GM12801 (cell line): ENCODE results near the gene NKAIN2.

ENCODE experiments used
- CTCF ChIP-seq: IDR thresholded peaks from one replicate; pipeline ENCODE4 v1.5.1; 2011; ENCODE audit warnings: control low read depth; ENCODE audit not compliant: insufficient read length; ENCODE audit errors: extremely low read depth

Gene NKAIN2

GRCh38 chr6:124205921-124206320, 402.3 kb downstream of the NKAIN2 start:
- no peak for TF ChIP-seq CTCF

DNA sequence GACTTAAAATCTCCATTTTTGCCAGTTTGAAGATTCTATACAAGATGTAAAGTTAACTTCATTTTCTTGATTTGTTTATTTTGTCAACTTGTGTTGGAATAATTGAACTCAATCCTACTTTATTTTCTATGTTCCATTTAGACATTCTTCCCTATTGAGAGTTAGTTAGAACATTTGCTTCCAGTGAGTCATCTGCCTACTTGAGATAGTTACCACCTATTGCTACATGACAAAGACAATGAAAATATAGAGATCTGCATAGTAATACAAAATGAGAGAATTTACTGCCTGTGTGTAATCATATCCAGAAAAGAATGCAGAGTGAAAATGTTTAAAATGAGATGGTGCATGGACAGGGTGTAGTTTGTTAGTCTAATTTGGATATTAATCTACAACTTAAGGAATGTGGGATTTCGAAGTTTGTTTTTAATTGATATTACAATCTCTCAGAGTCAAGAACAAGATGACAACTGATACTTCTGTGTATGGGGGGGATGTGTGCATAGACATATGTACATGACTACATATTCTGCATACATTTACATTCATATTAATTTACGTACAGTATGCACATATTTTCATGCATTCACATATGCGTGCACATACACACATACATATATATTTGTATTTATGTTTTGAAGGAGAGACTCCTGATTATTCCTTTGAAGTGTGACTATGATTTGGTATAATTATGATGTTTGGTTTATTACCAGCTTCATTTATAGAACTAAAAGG, 420.1 kb downstream of the NKAIN2 start:
- no peak for TF ChIP-seq CTCF

DNA sequence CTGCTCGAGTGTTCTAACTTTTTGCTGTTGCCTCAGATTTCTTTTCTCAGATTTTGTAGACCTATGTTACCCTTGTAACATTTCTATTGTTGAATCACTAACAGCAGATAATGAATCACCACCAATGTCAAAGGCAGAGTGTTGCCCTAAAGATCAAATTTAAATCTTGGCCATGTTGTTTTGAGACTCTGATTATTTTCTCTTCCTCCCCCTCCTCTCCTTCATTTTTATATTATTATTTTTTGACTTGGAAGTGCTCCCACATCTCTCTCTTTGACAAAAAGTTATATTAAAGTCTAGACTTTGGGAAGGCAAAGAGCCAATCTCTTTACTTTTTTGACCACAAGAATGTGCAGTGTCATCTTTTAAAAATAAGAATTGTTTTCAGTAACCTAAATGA, 422.7 kb downstream of the NKAIN2 start:
- TF ChIP-seq CTCF: no peak

DNA sequence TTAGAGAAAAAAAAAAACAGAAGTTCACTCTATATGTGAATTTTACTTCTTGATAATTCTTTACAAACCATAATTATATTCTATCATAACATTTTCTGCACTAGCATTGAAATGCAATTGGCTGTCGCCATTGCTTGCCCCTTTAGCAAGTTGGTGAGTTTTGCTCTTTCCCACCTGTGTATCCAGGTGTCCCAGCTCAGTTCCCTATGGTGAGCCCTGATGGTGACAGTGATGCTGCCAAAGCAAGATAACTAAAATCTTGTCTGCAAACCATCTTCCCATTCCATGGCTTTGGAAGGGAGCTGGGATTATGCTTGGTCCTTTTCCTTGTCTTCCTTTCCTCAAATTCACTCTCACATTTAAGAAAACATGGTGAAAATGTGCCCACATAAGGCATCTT, 429.6 kb downstream of the NKAIN2 start:
- TF ChIP-seq CTCF: no peak

DNA sequence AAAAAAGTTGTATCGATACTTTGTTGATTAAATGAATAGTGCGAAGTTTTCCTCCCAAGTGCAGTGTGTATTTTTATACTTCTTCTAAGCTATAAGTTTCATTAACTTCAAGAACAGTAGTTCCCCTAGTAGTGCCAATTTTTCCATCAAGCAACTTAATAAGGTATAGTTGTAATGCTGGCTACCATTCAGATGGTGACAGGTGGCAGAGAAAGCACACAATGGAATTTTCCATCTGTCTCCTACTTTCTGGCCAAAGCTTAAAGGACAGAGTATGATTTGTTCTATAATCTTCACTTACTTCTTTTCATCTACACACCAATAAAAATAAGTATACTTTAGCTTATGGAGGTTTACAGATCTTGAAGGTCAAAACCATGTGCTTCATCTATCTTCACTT, 431.1 kb downstream of the NKAIN2 start:
- TF ChIP-seq CTCF: no peak

- TF ChIP-seq CTCF: no peak
These were observed 434.2 kb downstream of the NKAIN2 start for GRCh38 chr6:124237911-124238310.

DNA sequence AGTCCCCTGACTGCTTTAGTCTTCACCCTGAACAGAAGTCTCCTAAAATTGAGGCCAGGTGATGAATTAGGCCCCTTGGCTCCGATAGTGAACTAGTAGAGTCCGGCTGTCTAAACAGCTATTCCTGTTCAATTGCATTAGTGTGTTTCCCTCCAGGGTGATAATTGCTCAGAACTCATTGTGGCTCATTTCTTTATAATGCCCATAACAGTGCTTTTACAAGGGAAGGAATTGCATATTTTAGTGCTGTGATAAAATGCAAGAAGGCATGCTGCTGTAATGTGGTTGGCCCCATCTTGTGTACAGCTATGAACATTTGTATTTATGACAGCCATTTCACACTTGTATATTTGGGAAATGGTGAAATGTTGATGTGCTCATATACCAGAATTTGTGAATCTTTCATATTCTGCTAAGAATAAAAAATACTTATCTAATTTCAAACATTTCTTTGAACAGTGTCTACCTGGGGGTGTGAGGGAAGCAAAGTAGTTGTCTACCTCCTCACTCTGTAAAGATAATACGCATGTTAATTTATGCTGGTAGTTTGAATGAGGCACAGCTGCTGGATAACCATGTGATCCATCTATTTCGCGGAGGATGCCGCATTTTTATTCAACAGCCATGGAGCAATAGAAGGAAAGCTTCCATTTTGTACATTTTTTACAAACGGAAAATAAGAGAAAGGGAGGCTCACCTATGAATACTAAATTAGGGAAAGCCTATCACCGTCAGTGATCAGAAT, 451.4 kb downstream of the NKAIN2 start:
- no peak for TF ChIP-seq CTCF
